ENCODE measurements around the gene PID1.
"Not testable (repeated sequence)": the region's sequence is repeated elsewhere in the genome, so short reads cannot be mapped to it uniquely, and the experiment has no call there.

Gene PID1

DNA sequence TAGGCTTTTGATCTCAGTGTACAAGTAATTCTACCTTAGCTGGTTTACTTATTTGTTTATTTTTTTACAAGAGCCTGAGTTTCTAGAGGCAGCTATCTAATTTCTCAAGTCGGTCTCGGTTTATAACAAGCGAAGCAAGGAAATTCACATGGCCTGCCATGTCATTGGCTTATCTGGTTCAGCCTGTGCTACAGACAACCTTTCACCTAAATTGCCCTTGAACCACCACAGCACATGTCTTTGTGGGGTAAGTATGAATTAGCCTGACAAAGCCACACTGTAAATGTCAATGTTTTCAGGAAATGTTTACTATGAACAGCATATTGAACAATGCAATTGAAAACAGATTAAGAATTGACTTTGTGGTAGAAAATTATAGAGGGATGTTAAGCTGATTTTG is 167.1 kb downstream of the PID1 start:
- no peak for DNase-seq

DNA sequence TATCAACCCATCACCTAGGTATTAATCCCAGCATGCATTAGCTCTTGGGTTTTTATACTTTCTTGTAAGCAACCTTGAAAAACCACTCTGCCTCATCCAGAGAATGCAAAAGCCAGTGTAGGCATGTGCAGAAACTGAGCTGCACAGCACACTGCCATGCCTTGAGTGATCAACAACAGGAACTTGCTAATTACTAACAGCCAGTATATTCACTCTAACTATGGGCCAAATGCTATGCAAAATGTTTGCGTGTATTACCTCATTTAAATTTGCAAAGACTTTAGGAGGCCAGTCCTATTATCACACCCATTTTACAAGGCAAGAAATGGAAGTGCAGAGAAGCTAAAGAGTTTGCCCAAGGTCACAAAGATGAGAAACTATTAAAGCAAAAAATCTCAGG is 169.8 kb downstream of the PID1 start:
- DNase-seq, result no peak

DNA sequence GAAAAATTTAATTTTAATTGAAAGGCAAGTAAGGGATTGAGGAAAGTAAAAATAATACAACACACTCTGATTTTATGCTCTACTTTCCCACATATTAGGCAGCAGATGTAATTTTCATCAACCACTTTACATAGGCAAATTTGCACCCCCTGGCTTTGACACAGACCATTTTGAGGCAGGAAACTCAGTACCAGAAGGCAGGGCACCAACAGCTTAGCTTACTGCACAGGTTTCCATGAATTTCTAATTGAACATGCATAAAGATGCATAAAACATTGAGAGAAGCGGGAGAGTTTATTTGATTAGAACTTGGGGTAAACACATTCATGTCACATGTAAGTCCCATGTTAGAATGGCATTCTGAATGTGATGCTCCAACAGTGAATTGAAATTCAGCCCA is 171.9 kb downstream of the PID1 start:
- no peak for DNase-seq

DNA sequence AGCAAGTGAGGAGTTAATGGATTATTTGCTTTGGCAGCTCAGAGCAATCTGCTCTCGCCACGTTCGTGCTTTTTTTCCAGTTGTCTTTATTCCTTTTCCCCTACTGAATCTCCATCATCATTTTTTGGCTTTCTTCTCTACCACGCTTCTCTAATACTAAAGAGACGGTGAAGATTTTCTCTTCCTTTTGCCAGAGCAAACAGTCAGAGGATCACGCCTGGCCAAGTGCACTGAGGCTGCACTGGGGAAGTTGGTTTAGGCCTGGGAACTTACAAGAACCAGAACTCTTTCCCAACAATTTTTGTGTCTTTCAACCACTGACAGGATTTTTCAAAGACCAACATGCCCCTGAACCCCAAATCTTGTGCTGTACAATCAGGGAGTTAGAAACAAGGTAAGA is 172.3 kb downstream of the PID1 start:
- no peak for DNase-seq

DNA sequence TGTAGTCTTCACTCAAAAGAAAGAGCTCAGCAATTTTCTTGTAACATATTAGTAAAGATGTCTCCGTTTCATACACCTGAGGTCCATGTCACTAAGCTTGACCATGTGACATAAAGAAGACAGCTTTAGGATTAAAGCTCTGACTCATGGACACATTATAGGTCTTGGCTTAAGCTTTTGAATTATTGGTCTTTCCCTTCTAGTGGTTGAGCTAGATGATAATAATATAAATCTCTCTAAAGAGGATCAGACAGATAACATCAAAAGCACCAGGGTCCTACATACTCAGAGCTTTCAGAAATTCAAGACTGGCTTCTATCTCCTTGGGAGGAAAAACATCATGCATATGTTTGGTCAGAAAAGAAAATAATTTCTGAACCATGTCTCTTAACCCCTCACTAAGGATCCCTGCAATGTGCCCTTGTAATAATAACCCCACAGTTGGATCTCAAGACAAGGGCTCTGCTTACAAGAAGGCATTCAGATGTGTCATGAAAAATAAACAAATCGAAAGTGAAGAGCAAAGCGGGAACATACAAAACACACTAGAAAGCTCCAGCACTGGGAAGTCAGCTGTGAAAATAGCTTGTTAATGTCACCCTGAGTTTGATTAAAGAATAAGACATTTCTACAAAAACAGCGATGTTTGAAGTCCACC is 174.5 kb downstream of the PID1 start:
- DNase-seq, result no peak

- DNase-seq, result no peak
Observed at GRCh38 chr2:229095472-229095871, 175.6 kb downstream of the PID1 start.

- DNase-seq, result no peak
Observed at GRCh38 chr2:229090225-229090624, 180.9 kb downstream of the PID1 start.

DNA sequence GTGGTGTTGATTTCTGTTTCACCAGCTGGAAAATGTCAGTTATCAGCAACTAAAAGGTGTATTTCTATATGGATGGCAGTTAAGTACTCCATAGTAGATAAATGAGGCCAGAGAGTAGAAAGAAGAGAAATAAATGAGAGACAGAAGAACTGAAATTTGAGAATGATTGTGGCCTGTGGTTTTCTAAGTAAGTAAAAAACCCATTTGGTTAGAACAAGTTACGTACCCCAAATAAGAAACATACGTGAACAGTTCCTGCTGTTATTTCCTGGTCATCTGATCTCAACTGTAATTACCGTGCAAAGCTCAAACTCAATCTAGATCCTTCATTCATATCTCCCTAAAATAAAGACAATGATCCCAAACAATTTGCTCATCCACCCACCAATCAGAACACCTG is 181.3 kb downstream of the PID1 start:
- no peak for DNase-seq

- no peak for DNase-seq
Observed at GRCh38 chr2:229088966-229089700, 182.0 kb downstream of the PID1 start.

- no peak for DNase-seq
Observed at GRCh38 chr2:229088517-229088913, 182.6 kb downstream of the PID1 start.

GRCh38 chr2:229087843-229088516 is 183.1 kb downstream of the PID1 start:
- DNase-seq, result no peak

GRCh38 chr2:229087267-229087666 is 183.8 kb downstream of the PID1 start:
- no peak for DNase-seq

- DNase-seq, result no peak
Observed at GRCh38 chr2:229085439-229085838, 185.6 kb downstream of the PID1 start.

GRCh38 chr2:229084447-229084846 is 186.6 kb downstream of the PID1 start:
- no peak for DNase-seq

- no peak for DNase-seq
Observed at GRCh38 chr2:229083606-229084340, 187.3 kb downstream of the PID1 start.

DNA sequence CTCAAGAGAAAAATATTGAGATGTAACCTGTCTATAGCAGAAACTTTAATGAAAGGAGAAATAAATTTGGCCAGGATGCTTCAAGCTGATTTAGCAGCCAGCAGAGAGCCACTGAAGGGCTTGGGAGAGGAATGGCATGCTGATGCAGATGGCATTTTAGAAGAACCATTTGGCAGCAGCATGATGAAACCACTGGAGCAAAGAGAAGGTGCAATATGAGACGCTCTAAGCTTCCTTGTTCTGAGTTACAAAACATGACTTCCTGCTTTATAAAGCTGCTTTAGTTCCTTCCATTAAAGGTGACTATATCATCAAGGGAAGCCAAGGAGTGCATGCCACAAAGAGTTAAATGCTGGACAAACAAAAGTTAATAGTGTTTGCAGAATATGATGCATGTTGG is 189.7 kb downstream of the PID1 start:
- no peak for DNase-seq

DNA sequence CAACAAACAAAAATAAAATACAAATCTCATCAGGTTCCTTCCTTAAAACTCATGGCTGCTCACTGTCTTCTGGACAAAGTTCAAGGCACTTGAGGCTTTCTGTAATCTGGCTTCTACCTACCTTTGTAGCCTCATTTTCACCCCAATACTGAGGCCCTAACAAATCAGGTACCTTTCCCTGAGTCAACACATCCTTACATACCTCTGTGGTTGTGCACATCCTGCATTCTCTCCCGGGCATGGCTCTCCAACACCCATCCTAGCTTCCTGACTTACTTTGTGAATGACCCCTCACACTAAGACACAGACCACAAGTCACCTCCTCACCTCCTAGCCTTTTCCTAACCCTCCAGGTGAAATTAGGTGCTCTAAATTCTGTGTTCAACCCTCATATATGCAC is 190.9 kb downstream of the PID1 start:
- DNase-seq, result no peak

DNA sequence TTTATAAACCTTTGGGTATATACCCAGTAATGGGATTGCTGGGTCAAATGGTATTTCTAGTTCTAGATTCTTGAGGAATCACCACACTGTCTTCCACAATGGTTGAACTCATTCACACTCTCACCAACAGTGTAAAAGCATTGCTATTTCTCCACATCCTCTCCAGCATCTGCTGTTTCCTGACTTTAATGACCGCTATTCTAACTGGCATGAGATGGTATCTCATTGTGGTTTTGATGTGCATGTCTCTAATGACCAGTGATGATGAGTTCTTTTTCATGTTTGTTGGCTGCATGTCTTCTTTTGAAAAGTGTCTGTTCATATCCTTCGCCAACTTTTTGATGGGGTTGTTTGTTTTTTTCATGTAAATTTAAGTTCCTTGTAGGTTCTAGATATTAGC is 194.2 kb downstream of the PID1 start:
- not testable (repeated sequence) for DNase-seq

DNA sequence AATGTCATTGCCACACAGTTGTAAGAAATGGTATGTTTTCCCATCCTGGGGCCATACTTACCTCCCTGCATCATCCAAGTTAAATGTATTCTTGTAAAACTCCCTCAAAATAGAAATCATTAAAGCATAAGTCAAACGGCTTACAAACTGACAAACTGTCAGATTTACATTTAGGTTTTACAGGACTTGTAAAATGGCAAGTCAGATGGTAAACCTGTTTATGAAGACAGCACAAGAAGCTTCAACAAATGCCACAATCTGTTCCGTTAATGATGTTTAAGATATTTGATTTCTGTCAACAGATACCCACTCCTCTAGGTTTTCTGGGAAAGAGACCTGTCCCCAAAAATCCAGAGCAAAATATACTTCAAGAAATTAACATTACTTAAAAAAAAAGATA is 197.2 kb downstream of the PID1 start:
- no peak for DNase-seq

DNA sequence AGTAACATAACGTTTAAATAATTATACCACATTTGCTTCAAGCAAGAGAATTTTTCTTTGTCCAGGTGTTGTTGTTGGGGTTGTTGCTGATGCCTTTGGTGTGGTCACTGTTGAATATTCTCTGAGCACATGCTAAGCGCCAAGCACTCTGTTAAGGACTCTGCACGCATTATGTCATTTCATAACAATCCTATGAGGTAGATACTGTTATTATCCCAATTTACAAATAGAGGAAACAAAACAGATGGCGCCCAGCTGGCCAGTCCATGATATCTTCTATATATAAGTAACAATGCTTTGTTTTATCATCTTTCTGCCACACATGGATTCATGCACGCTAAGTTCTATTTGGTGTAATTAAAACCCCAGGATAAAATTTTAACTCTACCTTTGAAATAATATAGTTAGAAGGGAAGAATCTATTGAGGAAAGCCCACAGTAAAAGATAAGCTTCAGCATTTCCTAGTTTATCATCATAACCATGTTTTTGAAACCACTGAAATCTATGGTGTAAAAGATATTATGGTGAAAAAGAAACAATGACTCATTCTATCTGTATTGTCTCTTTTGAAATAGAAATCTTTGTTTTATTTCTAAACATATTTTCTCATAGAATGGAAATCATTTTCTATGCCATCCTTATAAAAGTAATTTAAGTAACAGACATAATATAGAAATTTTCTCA is 199.7 kb downstream of the PID1 start:
- no peak for DNase-seq

DNA sequence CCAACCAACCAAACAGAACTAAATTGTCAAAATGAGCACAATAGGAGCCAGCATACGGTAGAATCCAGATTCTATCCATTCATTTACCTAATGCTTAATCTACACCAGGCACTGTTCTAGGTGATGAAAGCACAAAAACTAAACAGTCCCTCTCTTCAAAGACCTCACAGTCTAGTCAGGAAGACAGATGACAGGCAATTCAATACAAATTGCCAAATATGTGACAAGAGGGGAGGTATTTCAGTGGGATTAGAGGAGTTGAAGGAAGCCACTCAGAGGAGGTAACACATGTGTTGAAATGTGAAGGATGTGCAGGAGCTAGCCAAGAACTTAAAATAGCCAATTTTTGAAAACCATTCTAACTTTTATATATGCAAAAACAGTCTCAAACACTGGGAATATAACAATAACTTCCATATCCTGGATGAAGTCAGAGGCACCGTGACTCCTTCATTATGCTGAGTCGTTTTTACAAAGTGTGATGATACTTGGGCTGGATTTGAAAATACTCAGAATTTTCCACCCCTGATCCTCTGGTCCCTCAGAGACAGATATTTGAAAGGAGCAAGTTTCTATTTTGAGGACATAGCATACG is 204.9 kb downstream of the PID1 start:
- no peak for DNase-seq

DNA sequence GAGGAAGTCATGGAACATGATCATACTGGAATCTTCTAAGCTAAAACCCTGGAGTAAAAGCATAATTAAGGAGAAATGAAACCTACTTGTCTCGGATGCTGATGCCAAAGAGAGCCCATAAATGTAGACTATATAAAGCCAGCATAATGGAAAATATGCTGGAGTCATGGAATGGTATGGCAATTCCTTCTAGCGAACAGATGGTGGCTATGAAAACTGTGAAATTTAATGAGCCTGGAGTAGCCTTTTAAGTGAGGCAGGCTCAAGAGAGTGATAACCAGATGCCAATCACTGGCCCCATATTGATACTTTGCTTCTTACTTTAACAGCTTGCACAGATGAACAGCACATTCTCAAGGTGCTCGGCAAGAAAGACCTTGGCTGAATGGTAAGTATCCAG is 206.3 kb downstream of the PID1 start:
- DNase-seq, result no peak

DNA sequence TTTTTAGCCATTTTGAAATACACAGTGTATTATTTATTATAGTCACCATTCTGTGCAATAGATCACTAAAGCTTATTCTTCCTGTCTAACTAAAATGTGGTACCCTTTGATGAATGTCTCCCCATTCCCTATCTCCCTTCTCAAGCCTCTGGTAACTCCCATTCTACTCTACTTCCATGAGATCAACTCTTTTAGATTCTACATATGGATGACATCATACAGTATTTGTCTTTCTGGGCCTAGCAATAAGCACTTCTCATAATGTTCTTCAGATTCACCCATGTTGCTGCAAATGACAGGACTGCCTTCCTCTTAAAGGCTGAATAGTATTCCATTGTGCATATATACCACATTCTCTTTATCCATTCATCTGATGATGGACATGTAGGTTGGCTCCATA is 210.9 kb downstream of the PID1 start:
- DNase-seq, result no peak

All from cortex of kidney (tissue), 1 donor.